Ishikawa (cell line): ENCODE measurements around the gene TRIM59.

Experiments
- CREB1 ChIP-seq: IDR thresholded peaks from 2 replicates; pipeline ENCODE4 v1.6.1; 2012; ENCODE audit warnings: low read depth
- EGR1 ChIP-seq: IDR thresholded peaks from 2 replicates; pipeline ENCODE4 v1.6.1; 2012
- EP300 ChIP-seq: IDR thresholded peaks from 2 replicates; pipeline ENCODE4 v1.6.1; 2012; ENCODE audit warnings: borderline replicate concordance
- RAD21 ChIP-seq: IDR thresholded peaks from 2 replicates; pipeline ENCODE4 v1.6.1; 2012; ENCODE audit warnings: low read depth
- TEAD4 ChIP-seq: IDR thresholded peaks from 2 replicates; pipeline ENCODE4 v1.6.1; 2012
- ZBTB7A ChIP-seq: IDR thresholded peaks from 2 replicates; pipeline ENCODE4 v1.6.1; 2012; ENCODE audit warnings: low read depth
- TF ChIP-seq, protein P1 (sequence below): IDR thresholded peaks from 2 replicates; pipeline ENCODE4 v1.6.1; 2012
- TF ChIP-seq, protein P2 (sequence below): IDR thresholded peaks from 2 replicates; pipeline ENCODE4 v1.6.1; 2012; ENCODE audit warnings: low read depth, mild to moderate bottlenecking

DNA sequence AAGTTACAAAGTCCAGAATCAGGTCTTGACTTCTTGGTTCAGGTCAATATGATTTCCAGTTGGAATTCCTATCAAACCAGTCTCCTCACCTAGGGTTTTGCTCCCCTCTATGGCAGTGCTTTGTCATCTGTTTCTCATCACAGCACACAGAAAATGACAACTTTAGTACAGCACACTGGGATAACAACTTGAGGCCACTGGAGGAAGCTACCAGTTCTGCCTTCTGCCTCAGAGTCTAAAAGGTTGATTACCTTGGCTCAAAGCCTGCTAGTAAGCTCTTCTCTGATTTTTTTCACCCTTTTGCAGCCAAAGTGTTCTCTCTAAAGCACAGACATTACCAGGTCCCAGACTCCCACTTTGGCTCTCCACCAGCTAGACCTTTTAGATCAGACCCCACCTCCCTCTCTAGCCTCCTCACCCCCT is 24.8 kb upstream of the TRIM59 start:
- no peak for TF ChIP-seq ZBTB7A
- no peak for TF ChIP-seq CREB1
- TF ChIP-seq, protein P1, sequence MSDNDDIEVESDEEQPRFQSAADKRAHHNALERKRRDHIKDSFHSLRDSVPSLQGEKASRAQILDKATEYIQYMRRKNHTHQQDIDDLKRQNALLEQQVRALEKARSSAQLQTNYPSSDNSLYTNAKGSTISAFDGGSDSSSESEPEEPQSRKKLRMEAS, result no peak
- no peak for TF ChIP-seq TEAD4
- TF ChIP-seq RAD21, result no peak
- no peak for TF ChIP-seq EP300
- no peak for TF ChIP-seq EGR1
- TF ChIP-seq, protein P2, sequence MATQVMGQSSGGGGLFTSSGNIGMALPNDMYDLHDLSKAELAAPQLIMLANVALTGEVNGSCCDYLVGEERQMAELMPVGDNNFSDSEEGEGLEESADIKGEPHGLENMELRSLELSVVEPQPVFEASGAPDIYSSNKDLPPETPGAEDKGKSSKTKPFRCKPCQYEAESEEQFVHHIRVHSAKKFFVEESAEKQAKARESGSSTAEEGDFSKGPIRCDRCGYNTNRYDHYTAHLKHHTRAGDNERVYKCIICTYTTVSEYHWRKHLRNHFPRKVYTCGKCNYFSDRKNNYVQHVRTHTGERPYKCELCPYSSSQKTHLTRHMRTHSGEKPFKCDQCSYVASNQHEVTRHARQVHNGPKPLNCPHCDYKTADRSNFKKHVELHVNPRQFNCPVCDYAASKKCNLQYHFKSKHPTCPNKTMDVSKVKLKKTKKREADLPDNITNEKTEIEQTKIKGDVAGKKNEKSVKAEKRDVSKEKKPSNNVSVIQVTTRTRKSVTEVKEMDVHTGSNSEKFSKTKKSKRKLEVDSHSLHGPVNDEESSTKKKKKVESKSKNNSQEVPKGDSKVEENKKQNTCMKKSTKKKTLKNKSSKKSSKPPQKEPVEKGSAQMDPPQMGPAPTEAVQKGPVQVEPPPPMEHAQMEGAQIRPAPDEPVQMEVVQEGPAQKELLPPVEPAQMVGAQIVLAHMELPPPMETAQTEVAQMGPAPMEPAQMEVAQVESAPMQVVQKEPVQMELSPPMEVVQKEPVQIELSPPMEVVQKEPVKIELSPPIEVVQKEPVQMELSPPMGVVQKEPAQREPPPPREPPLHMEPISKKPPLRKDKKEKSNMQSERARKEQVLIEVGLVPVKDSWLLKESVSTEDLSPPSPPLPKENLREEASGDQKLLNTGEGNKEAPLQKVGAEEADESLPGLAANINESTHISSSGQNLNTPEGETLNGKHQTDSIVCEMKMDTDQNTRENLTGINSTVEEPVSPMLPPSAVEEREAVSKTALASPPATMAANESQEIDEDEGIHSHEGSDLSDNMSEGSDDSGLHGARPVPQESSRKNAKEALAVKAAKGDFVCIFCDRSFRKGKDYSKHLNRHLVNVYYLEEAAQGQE, result no peak
